H9 (cell line): ENCODE measurements around the gene INTS6L. TPM values are rescaled to one million over a fixed set of nuclear protein-coding genes. Genes with fewer than 3 reads are reported as not detected.

Source experiments
- DNase-seq: peaks from one replicate; pipeline ENCODE4 v3.0.0-alpha.2; 2017
- H2AFZ ChIP-seq: one replicate; pipeline ENCODE4 v1.6.1; 2013; ENCODE audit warnings: mild to moderate bottlenecking, low read length, control low read depth, moderate library complexity
- H2AK5ac ChIP-seq: 2 replicates; pipeline ENCODE4 v1.6.1; 2013; ENCODE audit warnings: low read length, control low read depth, mixed read lengths; ENCODE audit not compliant: insufficient read length
- H2BK120ac ChIP-seq: one replicate; pipeline ENCODE4 v1.6.1; 2013; ENCODE audit warnings: low read depth, mild to moderate bottlenecking, low read length, control low read depth, inconsistent platforms; ENCODE audit not compliant: poor library complexity, severe bottlenecking
- H2BK12ac ChIP-seq: 2 replicates; pipeline ENCODE4 v1.6.1; 2013; ENCODE audit warnings: low read length, control low read depth, mixed read lengths, low read depth; ENCODE audit not compliant: insufficient read length
- H2BK15ac ChIP-seq: 2 replicates; pipeline ENCODE4 v1.6.1; 2013; ENCODE audit warnings: low read depth, low read length, control low read depth
- H2BK20ac ChIP-seq: one replicate; pipeline ENCODE4 v1.6.1; 2013; ENCODE audit warnings: low read depth, mild to moderate bottlenecking, low read length, control low read depth, inconsistent platforms; ENCODE audit not compliant: poor library complexity, severe bottlenecking
- H2BK5ac ChIP-seq: 2 replicates; pipeline ENCODE4 v1.6.1; 2013; ENCODE audit warnings: low read length, control low read depth, mixed read lengths; ENCODE audit not compliant: insufficient read length
- H3K14ac ChIP-seq: 2 replicates; pipeline ENCODE4 v1.6.1; 2013; ENCODE audit warnings: low read length, control low read depth; ENCODE audit not compliant: insufficient read depth
- H3K18ac ChIP-seq: 2 replicates; pipeline ENCODE4 v1.6.1; 2013; ENCODE audit warnings: low read depth, mild to moderate bottlenecking, mixed read lengths, low read length, control low read depth; ENCODE audit not compliant: insufficient read length
- H3K23ac ChIP-seq: 2 replicates; pipeline ENCODE4 v1.6.1; 2013; ENCODE audit warnings: low read length, control low read depth, mixed read lengths, low read depth; ENCODE audit not compliant: insufficient read length
- H3K23me2 ChIP-seq: 2 replicates; pipeline ENCODE4 v1.6.1; 2013; ENCODE audit warnings: low read depth, mild to moderate bottlenecking, mixed read lengths, low read length, control low read depth; ENCODE audit not compliant: insufficient read length, poor library complexity, severe bottlenecking
- H3K27ac ChIP-seq: 2 replicates; pipeline ENCODE4 v1.5.1; 2013; ENCODE audit warnings: low read length, control low read depth, mixed read lengths, low read depth; ENCODE audit not compliant: insufficient read length
- H3K27me3 ChIP-seq: 2 replicates; pipeline ENCODE4 v1.6.1; 2013; ENCODE audit warnings: low read length, control low read depth, inconsistent platforms; ENCODE audit not compliant: insufficient read depth
- H3K4ac ChIP-seq: 2 replicates; pipeline ENCODE4 v1.6.1; 2013; ENCODE audit warnings: low read depth, mild to moderate bottlenecking, control low read depth, inconsistent platforms, low read length, moderate library complexity
- H3K4me1 ChIP-seq: 2 replicates; pipeline ENCODE4 v1.6.1; 2013; ENCODE audit warnings: low read length, control low read depth, inconsistent platforms; ENCODE audit not compliant: insufficient read depth
- H3K4me2 ChIP-seq: 2 replicates; pipeline ENCODE4 v1.6.1; 2013; ENCODE audit warnings: low read length, control low read depth, mixed read lengths; ENCODE audit not compliant: insufficient read length, insufficient read depth
- H3K56ac ChIP-seq: 2 replicates; pipeline ENCODE4 v1.6.1; 2013; ENCODE audit warnings: low read depth, mild to moderate bottlenecking, mixed read lengths, low read length, control low read depth; ENCODE audit not compliant: insufficient read length
- H3K79me1 ChIP-seq: 2 replicates; pipeline ENCODE4 v1.6.1; 2013; ENCODE audit warnings: low read depth, mild to moderate bottlenecking, moderate library complexity, low read length, control low read depth, inconsistent platforms; ENCODE audit not compliant: insufficient read depth, poor library complexity, severe bottlenecking
- H3K79me2 ChIP-seq: 2 replicates; pipeline ENCODE4 v1.6.1; 2013; ENCODE audit warnings: low read length, control low read depth, inconsistent platforms; ENCODE audit not compliant: insufficient read depth
- H3K9ac ChIP-seq: 2 replicates; pipeline ENCODE4 v1.6.1; 2013; ENCODE audit warnings: low read length, control low read depth, mixed read lengths; ENCODE audit not compliant: insufficient read length; ENCODE audit errors: extremely low read depth
- H3K9me3 ChIP-seq: one replicate; pipeline ENCODE4 v1.6.1; 2013; ENCODE audit warnings: low read depth, low read length, inconsistent platforms; ENCODE audit not compliant: control insufficient read depth
- H3T11ph ChIP-seq: one replicate; pipeline ENCODE4 v1.6.1; 2013; ENCODE audit warnings: mild to moderate bottlenecking, low read length, control low read depth, inconsistent platforms
- H4K20me1 ChIP-seq: one replicate; pipeline ENCODE4 v1.6.1; 2013; ENCODE audit not compliant: control insufficient read depth, insufficient read length, insufficient read depth
- H4K5ac ChIP-seq: 2 replicates; pipeline ENCODE4 v1.6.1; 2013; ENCODE audit warnings: low read depth, mild to moderate bottlenecking, mixed read lengths, low read length, control low read depth; ENCODE audit not compliant: insufficient read length
- H4K8ac ChIP-seq: replicated peaks from 2 replicates; pipeline ENCODE4 v1.6.1; 2013; ENCODE audit warnings: low read length, control low read depth, mixed read lengths, low read depth; ENCODE audit not compliant: insufficient read length
- H4K91ac ChIP-seq: 2 replicates; pipeline ENCODE4 v1.6.1; 2013; ENCODE audit warnings: low read depth, mild to moderate bottlenecking, moderate library complexity, mixed read lengths, low read length, control low read depth; ENCODE audit not compliant: insufficient read length
- H3K27ac Mint-ChIP-seq, 3 experiments: 2 replicates in 2 of 3; 3 replicates in 1 of 3; pipeline ENCODE4 v1.8.0; 2020 to 2021; ENCODE audit warnings: mixed read lengths in 3 of 3, mild to moderate bottlenecking in 1 of 3, moderate library complexity in 1 of 3
- H3K27me3 Mint-ChIP-seq: 2 replicates; pipeline ENCODE4 v1.8.0; 2021; ENCODE audit warnings: low read depth, mild to moderate bottlenecking, moderate library complexity, mixed read lengths
- H3K36me3 Mint-ChIP-seq, 3 experiments: 2 replicates in 2 of 3; 3 replicates in 1 of 3; pipeline ENCODE4 v1.8.0; 2020 to 2021; ENCODE audit warnings: low read depth in 3 of 3, mixed read lengths in 3 of 3; ENCODE audit not compliant: insufficient read depth in 1 of 3
- H3K4me1 Mint-ChIP-seq, 2 experiments: 2 replicates each; pipeline ENCODE4 v1.8.0; 2020; ENCODE audit warnings: mixed read lengths in 2 of 2
- H3K4me3 Mint-ChIP-seq, 2 experiments: 2 replicates in 1 of 2; 3 replicates in 1 of 2; pipeline ENCODE4 v1.8.0; 2020 to 2021; ENCODE audit warnings: mild to moderate bottlenecking in 2 of 2, mixed read lengths in 2 of 2, moderate library complexity in 1 of 2
- H3K9me3 Mint-ChIP-seq, 2 experiments: 2 replicates in 1 of 2; 3 replicates in 1 of 2; pipeline ENCODE4 v1.8.0; 2020; ENCODE audit warnings: mild to moderate bottlenecking in 2 of 2, mixed read lengths in 2 of 2, moderate library complexity in 1 of 2
- WGBS: extraction: QIAGEN DNeasy Blood & Tissue Kit; methylation state at CpG from one replicate; pipeline ENCODE4 v1.1.7; 2013; ENCODE audit warnings: missing lambda C conversion rate, low lambda C conversion rate, mixed read lengths; ENCODE audit not compliant: insufficient read length; ENCODE audit errors: extremely low coverage; 5-methylcytosine and 5-hydroxymethylcytosine counted together
- total RNA-seq: library from RNA; stranded (reverse); gene quantifications from 2 replicates; pipeline ENCODE4 v1.2.1, GENCODE V29; 2021
- TF ChIP-seq, protein P1 (sequence below): fragments of 200-600 bp; sonication (generic); conservative IDR thresholded peaks from 3 replicates; pipeline ENCODE4 v1.8.0; 2021; ENCODE audit warnings: antibody characterized with exemption, mild to moderate bottlenecking

Gene INTS6L
- total RNA-seq, 1 experiment from 2014 or later, result 7.8 TPM

- Histone ChIP-seq H4K5ac (no peak overlapping the region), H3K9ac (no peak overlapping the region), H3K23me2 (no peaks in the 10 kb centered on the region), H2AK5ac (no peak overlapping the region), H3T11ph (no peak overlapping the region), H2BK120ac (no peak overlapping the region), H3K79me2 (no peaks in the 10 kb centered on the region), H3K56ac (no peak overlapping the region), H4K91ac (no peak overlapping the region), H3K14ac (no peak overlapping the region), H3K27me3 (no peaks in the 10 kb centered on the region), H3K4me2 (no peak overlapping the region), H3K18ac (no peak overlapping the region), H3K9me3 (peaks cover 18% of the 10 kb centered on the region), H4K20me1 (no peaks in the 10 kb centered on the region), H4K8ac (no peak overlapping the region), H3K27ac (no peak overlapping the region), H2BK5ac (no peak overlapping the region), H3K23ac (no peak overlapping the region), H2AFZ (no peak overlapping the region), H3K79me1 (no peaks in the 10 kb centered on the region), H3K4me1 (no peaks in the 10 kb centered on the region), H2BK15ac (no peak overlapping the region), H3K4ac (no peak overlapping the region), H2BK20ac (no peak overlapping the region), H2BK12ac (no peak overlapping the region)
- Mint-ChIP-seq H3K36me3 (0 out of 7 replicates have a peak, but pooled peaks cover 0 to 3% (median 0%) of the 10 kb centered on the region in 3 experiments), H3K27me3 (no peaks in the 10 kb centered on the region; the same call in none of the 2 replicates), H3K9me3 (peaks cover 54 to 55% of the 10 kb centered on the region in 2 experiments), H3K27ac (no peak overlapping the region), H3K4me3 (no peak overlapping the region), H3K4me1 (no peaks in the 10 kb centered on the region)
- no peak for DNase-seq
- TF ChIP-seq, protein P1, sequence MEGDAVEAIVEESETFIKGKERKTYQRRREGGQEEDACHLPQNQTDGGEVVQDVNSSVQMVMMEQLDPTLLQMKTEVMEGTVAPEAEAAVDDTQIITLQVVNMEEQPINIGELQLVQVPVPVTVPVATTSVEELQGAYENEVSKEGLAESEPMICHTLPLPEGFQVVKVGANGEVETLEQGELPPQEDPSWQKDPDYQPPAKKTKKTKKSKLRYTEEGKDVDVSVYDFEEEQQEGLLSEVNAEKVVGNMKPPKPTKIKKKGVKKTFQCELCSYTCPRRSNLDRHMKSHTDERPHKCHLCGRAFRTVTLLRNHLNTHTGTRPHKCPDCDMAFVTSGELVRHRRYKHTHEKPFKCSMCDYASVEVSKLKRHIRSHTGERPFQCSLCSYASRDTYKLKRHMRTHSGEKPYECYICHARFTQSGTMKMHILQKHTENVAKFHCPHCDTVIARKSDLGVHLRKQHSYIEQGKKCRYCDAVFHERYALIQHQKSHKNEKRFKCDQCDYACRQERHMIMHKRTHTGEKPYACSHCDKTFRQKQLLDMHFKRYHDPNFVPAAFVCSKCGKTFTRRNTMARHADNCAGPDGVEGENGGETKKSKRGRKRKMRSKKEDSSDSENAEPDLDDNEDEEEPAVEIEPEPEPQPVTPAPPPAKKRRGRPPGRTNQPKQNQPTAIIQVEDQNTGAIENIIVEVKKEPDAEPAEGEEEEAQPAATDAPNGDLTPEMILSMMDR, result no peak
- no CpG with 5 or more reads among the region's 5 CpGs for WGBS
These were observed 22.7 kb upstream of the INTS6L start for GRCh38 chrX:135497736-135498135.
